ENCODE results near the gene DPP8.
"Not testable (repeated sequence)": the region's sequence is repeated elsewhere in the genome, so short reads cannot be mapped to it uniquely, and the experiment has no call there.

The DPP8 gene

DNA sequence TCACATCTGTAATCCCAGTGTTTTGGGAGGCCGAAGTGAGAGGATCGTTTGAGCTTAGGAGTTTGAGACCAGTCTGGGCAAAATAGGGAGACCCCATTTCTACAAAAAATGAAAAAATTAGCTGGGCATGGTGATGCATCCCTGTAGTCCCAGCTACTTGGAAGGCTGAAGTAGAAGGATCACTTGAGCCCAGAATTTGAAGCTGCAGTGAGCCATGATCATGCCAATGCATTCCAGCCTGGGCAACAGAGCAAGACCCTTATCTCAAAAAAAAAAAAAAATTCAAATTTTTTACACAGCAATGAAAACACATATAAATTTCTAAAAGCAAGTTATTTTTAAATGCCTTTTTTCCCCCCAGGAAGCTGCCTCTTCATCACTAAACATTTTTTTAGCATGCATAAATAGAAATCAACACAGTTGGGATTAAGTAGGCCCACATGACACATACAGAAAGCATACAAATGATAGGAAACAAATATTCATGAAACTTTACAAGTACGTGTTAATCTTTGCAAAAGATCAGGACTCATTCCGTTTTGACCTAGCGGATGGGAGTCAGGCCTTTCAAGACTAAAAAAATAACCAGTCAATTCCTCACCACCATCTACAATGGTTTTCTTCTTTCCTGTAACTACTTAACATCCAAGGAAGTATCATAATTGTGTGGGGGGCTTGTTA is 49.1 kb downstream of the DPP8 start:
- no peak for TF ChIP-seq EZH2 (IDR thresholded peaks at IDR 0.05; ENCODE audit: borderline replicate concordance, low read length)
- TF ChIP-seq, protein P1, sequence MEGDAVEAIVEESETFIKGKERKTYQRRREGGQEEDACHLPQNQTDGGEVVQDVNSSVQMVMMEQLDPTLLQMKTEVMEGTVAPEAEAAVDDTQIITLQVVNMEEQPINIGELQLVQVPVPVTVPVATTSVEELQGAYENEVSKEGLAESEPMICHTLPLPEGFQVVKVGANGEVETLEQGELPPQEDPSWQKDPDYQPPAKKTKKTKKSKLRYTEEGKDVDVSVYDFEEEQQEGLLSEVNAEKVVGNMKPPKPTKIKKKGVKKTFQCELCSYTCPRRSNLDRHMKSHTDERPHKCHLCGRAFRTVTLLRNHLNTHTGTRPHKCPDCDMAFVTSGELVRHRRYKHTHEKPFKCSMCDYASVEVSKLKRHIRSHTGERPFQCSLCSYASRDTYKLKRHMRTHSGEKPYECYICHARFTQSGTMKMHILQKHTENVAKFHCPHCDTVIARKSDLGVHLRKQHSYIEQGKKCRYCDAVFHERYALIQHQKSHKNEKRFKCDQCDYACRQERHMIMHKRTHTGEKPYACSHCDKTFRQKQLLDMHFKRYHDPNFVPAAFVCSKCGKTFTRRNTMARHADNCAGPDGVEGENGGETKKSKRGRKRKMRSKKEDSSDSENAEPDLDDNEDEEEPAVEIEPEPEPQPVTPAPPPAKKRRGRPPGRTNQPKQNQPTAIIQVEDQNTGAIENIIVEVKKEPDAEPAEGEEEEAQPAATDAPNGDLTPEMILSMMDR (IDR thresholded peaks at IDR 0.05; ENCODE audit: low read length), result no peak
- no peaks in the 10 kb centered on the region; the same call in 1 of the 2 replicates for H3F3A ChIP-seq (ENCODE audit: insufficient read depth, low read length)
- H3K4me2 ChIP-seq (ENCODE audit: low read length), result no peak overlapping the region
- no peaks in the 10 kb centered on the region for H3K4me1 ChIP-seq (ENCODE audit: insufficient read depth, low read length, severe bottlenecking)
- H3K4me3 ChIP-seq (ENCODE audit: low read depth, low read length, poor library complexity, severe bottlenecking), result no peak overlapping the region
- peaks cover 86% of the 10 kb centered on the region for H3K36me3 ChIP-seq (ENCODE audit: insufficient read depth, low read length)
- H3K9me3 ChIP-seq (ENCODE audit: low read length), result no peaks in the 10 kb centered on the region
- no peaks in the 10 kb centered on the region for H3K9me2 ChIP-seq (ENCODE audit: low read depth, low read length)
- H3K9ac ChIP-seq (ENCODE audit: low read length), result no peak overlapping the region
- H3K27me3 ChIP-seq (ENCODE audit: insufficient read depth, low read length), result no peaks in the 10 kb centered on the region
- H3K79me2 ChIP-seq (ENCODE audit: insufficient read depth, low read length), result no peaks in the 10 kb centered on the region
- no peak overlapping the region for H3K27ac ChIP-seq (ENCODE audit: low read depth, low read length, poor library complexity, severe bottlenecking)
- H2AFZ ChIP-seq (ENCODE audit: low read length), result no peak overlapping the region
- no peaks in the 10 kb centered on the region for H4K20me1 ChIP-seq (ENCODE audit: insufficient read depth, low read length)

GRCh38 chr15:65466901-65467300 is 50.6 kb downstream of the DPP8 start:
- H3K4me1 ChIP-seq (ENCODE audit: insufficient read depth, low read length, severe bottlenecking), result no peaks in the 10 kb centered on the region
- peaks cover 86% of the 10 kb centered on the region for H3K36me3 ChIP-seq (ENCODE audit: insufficient read depth, low read length)
- TF ChIP-seq EZH2 (IDR thresholded peaks at IDR 0.05; ENCODE audit: borderline replicate concordance, low read length), result no peak
- TF ChIP-seq, protein P1 (IDR thresholded peaks at IDR 0.05; ENCODE audit: low read length), result no peak
- H3K79me2 ChIP-seq (ENCODE audit: insufficient read depth, low read length), result no peaks in the 10 kb centered on the region
- H3K9me2 ChIP-seq (ENCODE audit: low read depth, low read length), result no peaks in the 10 kb centered on the region
- H2AFZ ChIP-seq (ENCODE audit: low read length), result no peak overlapping the region
- H3K27ac ChIP-seq (ENCODE audit: low read depth, low read length, poor library complexity, severe bottlenecking), result no peak overlapping the region
- H3K4me3 ChIP-seq (ENCODE audit: low read depth, low read length, poor library complexity, severe bottlenecking), result no peak overlapping the region
- no peaks in the 10 kb centered on the region for H3K9me3 ChIP-seq (ENCODE audit: low read length)
- H3K9ac ChIP-seq (ENCODE audit: low read length), result no peak overlapping the region
- H3K4me2 ChIP-seq (ENCODE audit: low read length), result no peak overlapping the region
- H4K20me1 ChIP-seq (ENCODE audit: insufficient read depth, low read length), result no peaks in the 10 kb centered on the region
- H3K27me3 ChIP-seq (ENCODE audit: insufficient read depth, low read length), result no peaks in the 10 kb centered on the region
- no peaks in the 10 kb centered on the region; the same call in 1 of the 2 replicates for H3F3A ChIP-seq (ENCODE audit: insufficient read depth, low read length)

- not testable (repeated sequence) for H3K9ac ChIP-seq (ENCODE audit: low read length); H3F3A ChIP-seq (ENCODE audit: insufficient read depth, low read length); H3K4me2 ChIP-seq (ENCODE audit: low read length); H3K9me2 ChIP-seq (ENCODE audit: low read depth, low read length); H3K4me3 ChIP-seq (ENCODE audit: low read depth, low read length, poor library complexity, severe bottlenecking); H3K27me3 ChIP-seq (ENCODE audit: insufficient read depth, low read length); H3K27ac ChIP-seq (ENCODE audit: low read depth, low read length, poor library complexity, severe bottlenecking); H4K20me1 ChIP-seq (ENCODE audit: insufficient read depth, low read length); H3K79me2 ChIP-seq (ENCODE audit: insufficient read depth, low read length); H2AFZ ChIP-seq (ENCODE audit: low read length); H3K4me1 ChIP-seq (ENCODE audit: insufficient read depth, low read length, severe bottlenecking); H3K9me3 ChIP-seq (ENCODE audit: low read length)
- H3K36me3 ChIP-seq (ENCODE audit: insufficient read depth, low read length), result peaks cover 88% of the 10 kb centered on the region
These were observed 54.4 kb downstream of the DPP8 start for GRCh38 chr15:65463096-65463495.

DNA sequence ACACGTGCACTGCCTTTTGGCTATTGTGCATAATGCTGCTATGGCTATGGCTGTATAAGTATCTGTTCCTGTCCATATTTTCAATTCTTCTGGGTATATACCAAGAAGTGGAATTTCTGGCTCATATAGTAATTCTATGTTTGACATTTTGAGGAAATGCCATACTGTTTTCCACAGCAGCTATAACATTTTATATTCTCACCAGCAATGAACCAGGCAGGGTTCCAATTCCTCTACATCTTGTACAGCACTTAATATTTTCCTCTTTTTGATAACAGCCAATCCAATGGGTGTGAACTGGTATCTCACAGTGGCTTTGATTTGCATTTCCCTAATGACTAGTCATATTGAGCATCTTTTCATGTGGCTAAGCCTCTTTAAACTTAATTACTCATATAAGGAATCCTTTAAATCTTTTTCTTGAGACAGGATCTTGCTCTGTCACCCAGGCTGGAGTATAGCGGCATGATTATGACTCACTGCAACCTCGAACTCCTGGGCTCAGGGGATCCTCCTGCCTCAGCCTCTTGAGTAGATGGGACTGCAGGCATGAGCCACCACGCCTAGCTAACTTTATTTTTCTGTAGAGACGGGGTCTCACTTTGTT is 56.6 kb downstream of the DPP8 start:
- Histone ChIP-seq H4K20me1 (ENCODE audit: insufficient read depth, low read length) (no peaks in the 10 kb centered on the region), H3K9me2 (ENCODE audit: low read depth, low read length) (no peaks in the 10 kb centered on the region), H3K9ac (ENCODE audit: low read length) (no peak overlapping the region), H3F3A (ENCODE audit: insufficient read depth, low read length) (peaks cover 3% of the 10 kb centered on the region; the same call in 1 of the 2 replicates), H3K79me2 (ENCODE audit: insufficient read depth, low read length) (no peaks in the 10 kb centered on the region), H3K4me3 (ENCODE audit: low read depth, low read length, poor library complexity, severe bottlenecking) (no peak overlapping the region), H3K4me2 (ENCODE audit: low read length) (no peak overlapping the region), H3K27ac (ENCODE audit: low read depth, low read length, poor library complexity, severe bottlenecking) (no peak overlapping the region), H3K4me1 (ENCODE audit: insufficient read depth, low read length, severe bottlenecking) (no peaks in the 10 kb centered on the region), H3K27me3 (ENCODE audit: insufficient read depth, low read length) (no peaks in the 10 kb centered on the region), H3K9me3 (ENCODE audit: low read length) (no peaks in the 10 kb centered on the region), H3K36me3 (ENCODE audit: insufficient read depth, low read length) (peaks cover 84% of the 10 kb centered on the region), H2AFZ (ENCODE audit: low read length) (no peak overlapping the region)
- no peak for TF ChIP-seq EZH2 (IDR thresholded peaks at IDR 0.05; ENCODE audit: borderline replicate concordance, low read length)
- TF ChIP-seq, protein P1 (IDR thresholded peaks at IDR 0.05; ENCODE audit: low read length), result no peak

GRCh38 chr15:65455256-65455655 is 62.2 kb downstream of the DPP8 start:
- peaks cover 78% of the 10 kb centered on the region for H3K36me3 ChIP-seq (ENCODE audit: insufficient read depth, low read length)
- not testable (repeated sequence) for H3K9me2 ChIP-seq (ENCODE audit: low read depth, low read length); H3K4me3 ChIP-seq (ENCODE audit: low read depth, low read length, poor library complexity, severe bottlenecking); H4K20me1 ChIP-seq (ENCODE audit: insufficient read depth, low read length); H2AFZ ChIP-seq (ENCODE audit: low read length); H3K27ac ChIP-seq (ENCODE audit: low read depth, low read length, poor library complexity, severe bottlenecking); H3K79me2 ChIP-seq (ENCODE audit: insufficient read depth, low read length); H3K9ac ChIP-seq (ENCODE audit: low read length); H3K4me2 ChIP-seq (ENCODE audit: low read length); H3K9me3 ChIP-seq (ENCODE audit: low read length); H3K4me1 ChIP-seq (ENCODE audit: insufficient read depth, low read length, severe bottlenecking); H3F3A ChIP-seq (ENCODE audit: insufficient read depth, low read length); H3K27me3 ChIP-seq (ENCODE audit: insufficient read depth, low read length)

Measured in OCI-LY1 (cell line).